SK-N-SH (cell line): ENCODE results near the gene POU6F2. TPM values are rescaled to one million over a fixed set of nuclear protein-coding genes. Genes with fewer than 3 reads are reported as not detected.
"Not testable (repeated sequence)": the region's sequence is repeated elsewhere in the genome, so short reads cannot be mapped to it uniquely, and the experiment has no call there.

Experiments used
- CTCF ChIA-PET: fragments of 300-600, 350-600 bp; formaldehyde crosslinking; extraction: SDS; loops from one replicate; lab custom pipeline; 2021; lab: Yijun Ruan, JAX
- POLR2A ChIA-PET: fragments of 350-600 bp; sonication (Branson Sonifier 250); formaldehyde crosslinking; extraction: SDS; loops from one replicate; lab custom pipeline; 2020; ENCODE audit warnings: antibody characterized with exemption, inconsistent platforms; lab: Yijun Ruan, JAX
- DNase-seq: peaks from one replicate; pipeline ENCODE4 v3.0.0; 2012
- H2AFZ ChIP-seq: fragments of 200-600 bp; sonication (generic); 2 replicates; pipeline ENCODE4 v1.8.1; 2016; ENCODE audit warnings: antibody characterized with exemption, mild to moderate bottlenecking, low read depth
- H3F3A ChIP-seq: fragments of 200-600 bp; sonication (generic); replicated peaks from 2 replicates; pipeline ENCODE3; 2016; ENCODE audit warnings: antibody characterized with exemption, mild to moderate bottlenecking; ENCODE audit not compliant: insufficient read depth
- H3K27ac ChIP-seq, 2 experiments: fragments of 200-500 bp in 1 of 2; fragments of 200-600 bp in 1 of 2; sonication (Bioruptor generic) in 1 of 2; sonication (generic), shearing (Covaris generic) in 1 of 2; 2 replicates each; pipeline versions ENCODE4 v1.5.1 to v1.6.1; 2014 to 2016; ENCODE audit warnings: low read depth in 2 of 2, inconsistent platforms in 1 of 2, low read length in 1 of 2, mild to moderate bottlenecking in 1 of 2, mixed read lengths in 1 of 2
- H3K27me3 ChIP-seq: fragments of 200-600 bp; sonication (generic), shearing (Covaris generic); 2 replicates; pipeline ENCODE4 v1.6.1; 2016; ENCODE audit warnings: mixed run types; ENCODE audit not compliant: insufficient read depth
- H3K36me3 ChIP-seq, 2 experiments: fragments of 200-500 bp in 1 of 2; fragments of 200-600 bp in 1 of 2; sonication (Bioruptor generic) in 1 of 2; sonication (generic) in 1 of 2; replicated peaks in 1 of 2; 2 replicates each; pipeline versions ENCODE3 to v1.5.1; 2014 to 2016; ENCODE audit warnings: low read length in 1 of 2, mild to moderate bottlenecking in 1 of 2; ENCODE audit not compliant: insufficient read depth in 2 of 2, control insufficient read depth in 1 of 2
- H3K4me1 ChIP-seq, 2 experiments: fragments of 200-500 bp in 1 of 2; fragments of 200-600 bp in 1 of 2; sonication (Bioruptor generic) in 1 of 2; sonication (generic), shearing (Covaris generic) in 1 of 2; 2 replicates each; pipeline versions ENCODE4 v1.5.1 to v1.6.1; 2014 to 2016; ENCODE audit warnings: low read depth in 1 of 2, low read length in 1 of 2, mixed run types in 1 of 2; ENCODE audit not compliant: insufficient read depth in 2 of 2, control insufficient read depth in 1 of 2
- H3K4me2 ChIP-seq: fragments of 200-600 bp; sonication (generic), shearing (Covaris generic); 2 replicates; pipeline ENCODE4 v1.6.1; 2017; ENCODE audit warnings: mixed run types
- H3K4me3 ChIP-seq, 2 experiments: fragments of 200-500 bp in 1 of 2; fragments of 200-600 bp in 1 of 2; sonication (Bioruptor generic) in 1 of 2; sonication (generic), shearing (Covaris generic) in 1 of 2; 2 replicates each; pipeline versions ENCODE4 v1.5.1 to v1.8.1; 2014 to 2016; ENCODE audit warnings: low read depth in 2 of 2, inconsistent platforms in 1 of 2, low read length in 1 of 2, mild to moderate bottlenecking in 1 of 2, mixed read lengths in 1 of 2, moderate library complexity in 1 of 2
- H3K79me2 ChIP-seq: fragments of 200-600 bp; sonication (generic); 2 replicates; pipeline ENCODE4 v1.8.1; 2017; ENCODE audit warnings: mild to moderate bottlenecking; ENCODE audit not compliant: insufficient read depth
- H3K9ac ChIP-seq: fragments of 200-600 bp; sonication (generic); 2 replicates; pipeline ENCODE4 v1.6.1; 2017; ENCODE audit warnings: mixed run types
- H3K9me2 ChIP-seq: fragments of 200-600 bp; sonication (generic); 2 replicates; pipeline ENCODE4 v1.6.1; 2017; ENCODE audit warnings: mixed run types
- H3K9me3 ChIP-seq: fragments of 200-600 bp; sonication (generic); 2 replicates; pipeline ENCODE4 v1.6.1; 2017; ENCODE audit warnings: mixed run types, mild to moderate bottlenecking, moderate library complexity
- H4K20me1 ChIP-seq: fragments of 200-600 bp; sonication (generic); 2 replicates; pipeline ENCODE4 v1.6.1; 2017; ENCODE audit warnings: mild to moderate bottlenecking, mixed run types; ENCODE audit not compliant: insufficient read depth
- EP300 ChIP-seq, 2 experiments: IDR thresholded peaks; 2 replicates each; pipeline versions ENCODE4 v1.4.0 to v1.6.1; 2012; ENCODE audit warnings: borderline replicate concordance in 1 of 2, low read depth in 1 of 2, low read length in 1 of 2
- FOXJ3 ChIP-seq: sonication (generic); formaldehyde crosslinking; IDR thresholded peaks from 2 replicates; pipeline ENCODE4 v1.5.1; 2020; ENCODE audit warnings: mild to moderate bottlenecking, missing genetic modification reagents
- JUND ChIP-seq: IDR thresholded peaks from 2 replicates; pipeline ENCODE4 v1.4.0; 2012
- MAX ChIP-seq: IDR thresholded peaks from 2 replicates; pipeline ENCODE4 v1.4.0; 2012; ENCODE audit warnings: low read depth
- MXI1 ChIP-seq: IDR thresholded peaks from 2 replicates; pipeline ENCODE4 v1.6.1; 2012; ENCODE audit warnings: mild to moderate bottlenecking, low read depth, low read length, improper control_type of control experiment
- REST ChIP-seq: IDR thresholded peaks from 2 replicates; pipeline ENCODE4 v1.6.1; 2012; ENCODE audit warnings: mild to moderate bottlenecking, low read depth, low read length, moderate library complexity
- RXRA ChIP-seq: IDR thresholded peaks from 2 replicates; pipeline ENCODE4 v1.4.0; 2012; ENCODE audit warnings: low read depth, mild to moderate bottlenecking, borderline replicate concordance
- SIN3A ChIP-seq: IDR thresholded peaks from 2 replicates; pipeline ENCODE4 v1.6.1; 2012; ENCODE audit warnings: low read depth, mild to moderate bottlenecking, low read length, moderate library complexity, borderline replicate concordance
- YY1 ChIP-seq: IDR thresholded peaks from 2 replicates; pipeline ENCODE4 v1.4.0; 2012; ENCODE audit warnings: low read depth, mild to moderate bottlenecking
- WGBS: methylation state at CpG from one replicate; pipeline ENCODE4 v1.1.6; 2017; ENCODE audit warnings: low lambda C conversion rate; 5-methylcytosine and 5-hydroxymethylcytosine counted together
- polyA plus RNA-seq, 3 experiments: library from polyadenylated mRNA; depleted of rRNA; stranded (reverse); fragments of >200 nt; gene quantifications; 2 replicates each; pipeline ENCODE4 v1.2.3, GENCODE V29; 2012

The POU6F2 gene
- polyA plus RNA-seq, 1 of the 3 experiments (the other 2 are of a cell fraction), result under 0.01 TPM

- TF ChIP-seq REST, result no peak
- no peak for TF ChIP-seq SIN3A
- no peak for TF ChIP-seq MXI1
- TF ChIP-seq FOXJ3 (CRISPR knock-in tag), result no peak
- TF ChIP-seq RXRA, result no peak
- no peak for TF ChIP-seq EP300 (IDR thresholded peaks at IDR 0.05; ENCODE audit: borderline replicate concordance in 1 of 2, low read depth in 1 of 2, low read length in 1 of 2)
- TF ChIP-seq, all 33 proteins: peak for 0
Measured at GRCh38 chr7:38942431-38943051, 35.2 kb upstream of the POU6F2 start (continued).

- H3K9me2 ChIP-seq, H3K79me2 ChIP-seq, H3K9me3 ChIP-seq, H3K27ac ChIP-seq, H3K36me3 ChIP-seq, H3K4me2 ChIP-seq, H4K20me1 ChIP-seq, H3K4me1 ChIP-seq, H3K4me3 ChIP-seq, H3K27me3 ChIP-seq, H3F3A ChIP-seq, H3K9ac ChIP-seq, POLR2A ChIA-PET, DNase-seq, H2AFZ ChIP-seq: not testable (repeated sequence)
- CTCF ChIA-PET, result interaction anchor here (0.6 kb wide), 1 partner anchor 18 kb away, joined by 3 read pairs; no protein-coding TSS in a partner anchor
- 27% methylated on average over 4 of the region's 4 CpGs for WGBS
Measured at GRCh38 chr7:38947541-38947940, 30.2 kb upstream of the POU6F2 start.

- H3K4me1 ChIP-seq, result no peaks in the 10 kb centered on the region
- ChIA-PET CTCF (no interaction called here), POLR2A (no interaction called here)
- no peak overlapping the region for H3K9ac ChIP-seq
- H3K27me3 ChIP-seq, result peaks cover 1% of the 10 kb centered on the region; the same call in 1 of the 2 replicates
- DNase-seq, result no peak
- no peak overlapping the region for H3K4me3 ChIP-seq
- H3K9me2 ChIP-seq, result no peaks in the 10 kb centered on the region
- no peaks in the 10 kb centered on the region for H3K79me2 ChIP-seq
- no peak overlapping the region for H3K27ac ChIP-seq
- H3K9me3 ChIP-seq, result no peaks in the 10 kb centered on the region
- H3F3A ChIP-seq, result no peaks in the 10 kb centered on the region
- H4K20me1 ChIP-seq, result no peaks in the 10 kb centered on the region
- H2AFZ ChIP-seq, result no peak overlapping the region
- no peaks in the 10 kb centered on the region for H3K36me3 ChIP-seq
- H3K4me2 ChIP-seq, result no peak overlapping the region
- no peak for TF ChIP-seq YY1
- TF ChIP-seq MAX, result no peak
- TF ChIP-seq JUND, result no peak
- whole genome bisulfite sequencing, result 14% methylated on average over 1 of the region's 1 CpG
Measured at GRCh38 chr7:38950309-38950708, 27.4 kb upstream of the POU6F2 start.
